GM19395 (cell line): ENCODE results near the gene OXER1.
"Not testable (repeated sequence)": the region's sequence is repeated elsewhere in the genome, so short reads cannot be mapped to it uniquely, and the experiment has no call there.

Experiments used
- ATAC-seq: cut with Tn5 transposase; IDR thresholded peaks from one replicate; pipeline ENCODE4 v1.9.1; 2021; ENCODE audit warnings: mild to moderate bottlenecking, moderate library complexity; ENCODE audit not compliant: unreplicated experiment

OXER1 gene

GRCh38 chr2:42754021-42754775 is 9.7 kb downstream of the OXER1 start:
- ATAC-seq: peak; percentile 54

GRCh38 chr2:42752816-42753813 is 10.8 kb downstream of the OXER1 start:
- ATAC-seq: no peak

- peak; percentile 73 for ATAC-seq
Observed at GRCh38 chr2:42752314-42752713, 11.6 kb downstream of the OXER1 start.

- no peak for ATAC-seq
Observed at GRCh38 chr2:42748840-42749239, 15.1 kb downstream of the OXER1 start.

- ATAC-seq: no peak
Observed at GRCh38 chr2:42747422-42747821, 16.5 kb downstream of the OXER1 start.

- ATAC-seq: no peak
Observed at GRCh38 chr2:42744545-42745082, 19.3 kb downstream of the OXER1 start.

GRCh38 chr2:42743659-42743990 is 20.3 kb downstream of the OXER1 start:
- ATAC-seq: no peak

GRCh38 chr2:42742740-42743658 is 20.9 kb downstream of the OXER1 start:
- no peak for ATAC-seq

- ATAC-seq: no peak
Observed at GRCh38 chr2:42741140-42741539, 22.8 kb downstream of the OXER1 start.

- ATAC-seq: no peak
Observed at GRCh38 chr2:42736598-42737322, 27.2 kb downstream of the OXER1 start.

- ATAC-seq: no peak
Observed at GRCh38 chr2:42733852-42734251, 30.1 kb downstream of the OXER1 start.

GRCh38 chr2:42731316-42731715 is 32.6 kb downstream of the OXER1 start:
- not testable (repeated sequence) for ATAC-seq

- ATAC-seq: no peak
Observed at GRCh38 chr2:42726680-42727079, 37.3 kb downstream of the OXER1 start.

- no peak for ATAC-seq
Observed at GRCh38 chr2:42725657-42726056, 38.3 kb downstream of the OXER1 start.

GRCh38 chr2:42724886-42725285 is 39.0 kb downstream of the OXER1 start:
- ATAC-seq: no peak

- ATAC-seq: no peak
Observed at GRCh38 chr2:42723465-42723864, 40.5 kb downstream of the OXER1 start.

- ATAC-seq: peak; percentile 93
Observed at GRCh38 chr2:42722320-42723190, 41.4 kb downstream of the OXER1 start.

GRCh38 chr2:42721898-42722297 is 42.0 kb downstream of the OXER1 start:
- peak; percentile 15 for ATAC-seq

GRCh38 chr2:42714686-42715085 is 49.2 kb downstream of the OXER1 start:
- no peak for ATAC-seq
